ENCODE measurements around the gene PHRF1.

Gene PHRF1

GRCh38 chr11:655036-655726 is 78.9 kb downstream of the PHRF1 start:
- DNase-seq (ENCODE audit: low read depth, low spot score), result no peak

GRCh38 chr11:656426-656825 is 80.2 kb downstream of the PHRF1 start:
- DNase-seq (ENCODE audit: low read depth, low spot score), result no peak

GRCh38 chr11:656866-657265 is 80.6 kb downstream of the PHRF1 start:
- no peak for DNase-seq (ENCODE audit: low read depth, low spot score)

DNA sequence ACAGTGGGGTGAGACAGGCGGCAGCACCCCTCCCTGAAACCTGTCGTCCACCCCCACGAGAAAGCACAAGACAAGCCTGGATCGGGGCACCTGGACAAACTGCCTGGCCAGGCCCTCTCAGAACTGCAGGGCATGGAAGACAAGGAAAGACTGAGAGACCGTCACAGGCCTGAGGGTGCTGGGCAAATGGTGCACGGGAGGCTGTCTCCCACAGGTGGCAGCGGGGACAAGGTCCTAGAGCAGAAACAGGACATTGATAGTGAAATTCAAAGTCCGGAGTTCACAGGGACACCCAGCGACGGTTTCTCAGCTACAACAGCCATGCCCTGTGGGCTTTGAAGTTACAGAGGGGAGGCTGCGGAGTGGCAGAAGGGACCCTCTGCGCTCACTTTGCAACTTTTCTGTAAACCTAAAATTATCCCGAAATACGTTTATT is 81.4 kb downstream of the PHRF1 start:
- DNase-seq (ENCODE audit: low read depth, low spot score), result no peak

DNA sequence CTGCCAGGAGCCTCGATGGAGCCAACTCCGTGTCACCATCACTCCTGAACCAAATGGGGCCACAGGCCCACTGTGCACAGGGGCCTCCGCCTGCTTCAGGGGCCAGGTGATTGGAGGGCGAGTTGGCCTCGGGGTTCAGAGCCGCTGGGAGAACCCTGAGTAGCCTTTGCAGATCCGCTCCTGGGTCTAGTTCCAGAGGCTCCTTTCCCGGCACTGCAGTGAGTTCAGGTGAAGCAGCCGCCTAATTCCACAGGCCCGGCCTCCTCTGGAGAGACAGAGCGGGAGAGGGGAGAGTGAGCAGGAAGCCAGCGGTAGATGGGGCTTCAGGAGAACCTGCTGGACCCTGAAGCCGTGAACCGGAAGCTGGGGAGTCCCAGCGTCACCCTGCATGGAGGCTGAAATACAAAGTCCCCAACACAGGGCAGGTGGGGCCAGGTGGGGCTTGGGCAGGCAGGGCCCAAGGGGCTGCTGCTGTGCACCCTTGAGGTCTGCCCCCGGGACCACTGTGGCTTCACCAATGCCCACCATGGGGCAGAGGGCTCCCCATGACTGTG is 83.3 kb downstream of the PHRF1 start:
- DNase-seq (ENCODE audit: low read depth, low spot score), result no peak

DNA sequence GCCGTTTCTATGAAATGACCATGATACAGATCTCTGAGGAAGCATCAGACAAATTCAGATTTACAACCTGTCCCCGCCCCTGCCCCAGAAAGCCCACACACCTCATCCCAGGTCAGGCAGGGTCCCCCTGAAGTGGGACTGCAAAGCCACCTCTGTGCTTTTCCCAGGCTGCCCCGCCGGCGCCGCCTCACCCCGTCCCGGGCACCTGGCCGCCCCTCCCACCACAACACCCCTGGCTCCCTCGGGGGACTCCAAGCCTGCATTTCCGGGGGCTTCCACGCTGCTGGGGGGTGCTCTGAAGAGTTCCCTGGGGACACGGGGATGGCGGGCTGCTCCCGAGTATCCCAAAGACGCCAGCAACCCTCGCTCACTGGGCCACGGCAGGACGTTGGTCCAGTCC is 84.0 kb downstream of the PHRF1 start:
- DNase-seq (ENCODE audit: low read depth, low spot score), result no peak

- no peak for DNase-seq (ENCODE audit: low read depth, low spot score)
Measured at GRCh38 chr11:660681-661444, 84.6 kb downstream of the PHRF1 start.
